ENCODE measurements around the gene PON2. TPM values are rescaled to one million over a fixed set of nuclear protein-coding genes. Genes with fewer than 3 reads are reported as not detected.

Gene PON2
- total RNA-seq, 1 experiment from 2014 or later: not detected

DNA sequence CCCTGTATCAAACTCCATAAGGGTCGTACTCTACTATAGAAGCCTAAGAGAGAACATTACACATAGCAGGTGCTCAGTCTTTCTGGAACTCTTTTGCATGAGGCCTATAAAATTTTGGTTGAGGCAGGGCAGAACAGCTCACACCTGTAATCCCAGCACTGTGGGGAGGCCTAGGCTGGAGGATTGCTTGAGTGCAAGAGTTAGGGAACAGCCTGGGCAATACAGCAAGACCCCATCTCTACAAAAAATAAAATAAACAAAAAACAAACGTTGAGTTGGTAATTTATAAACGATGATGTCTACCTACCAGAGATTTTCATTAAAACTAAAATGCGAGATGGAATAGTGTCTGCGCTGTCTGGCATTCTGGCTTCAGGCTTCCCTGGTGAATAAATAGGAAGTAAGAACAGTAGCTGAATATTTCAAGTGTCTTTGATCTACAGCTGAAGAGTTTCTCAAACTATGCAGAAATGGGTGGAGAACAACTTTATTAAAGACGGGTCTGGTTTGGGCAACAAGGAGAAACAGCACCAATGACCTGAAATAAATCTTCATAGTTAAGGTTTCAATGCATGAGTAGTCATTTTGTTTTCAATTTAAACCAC, 774 bp downstream of the PON2 start:
- no peak overlapping the region for H3K27ac ChIP-seq (ENCODE audit: low read length)
- no peaks in the 10 kb centered on the region for H3K79me2 ChIP-seq (ENCODE audit: low read length)
- no peaks in the 10 kb centered on the region for H3K9me2 ChIP-seq (replicated peaks; ENCODE audit: insufficient read depth, low read length)
- no peaks in the 10 kb centered on the region for H3K27me3 ChIP-seq (ENCODE audit: low read length)
- no peaks in the 10 kb centered on the region for H4K20me1 ChIP-seq (ENCODE audit: insufficient read depth, low read depth, low read length)
- no peak overlapping the region for H2AFZ ChIP-seq (ENCODE audit: low read length)
- H3K4me1 ChIP-seq (ENCODE audit: low read length): no peaks in the 10 kb centered on the region
- H3K9me3 ChIP-seq (ENCODE audit: low read length): no peaks in the 10 kb centered on the region
- no peaks in the 10 kb centered on the region for H3K36me3 ChIP-seq (ENCODE audit: insufficient read depth, low read length)
- DNase-seq: no peak
- H3K4me2 ChIP-seq (ENCODE audit: low read depth, low read length, poor library complexity, severe bottlenecking): no peak overlapping the region
- no peak overlapping the region for H3K9ac ChIP-seq (ENCODE audit: low read length)
- H3K4me3 ChIP-seq (ENCODE audit: low read length): no peak overlapping the region

DNA sequence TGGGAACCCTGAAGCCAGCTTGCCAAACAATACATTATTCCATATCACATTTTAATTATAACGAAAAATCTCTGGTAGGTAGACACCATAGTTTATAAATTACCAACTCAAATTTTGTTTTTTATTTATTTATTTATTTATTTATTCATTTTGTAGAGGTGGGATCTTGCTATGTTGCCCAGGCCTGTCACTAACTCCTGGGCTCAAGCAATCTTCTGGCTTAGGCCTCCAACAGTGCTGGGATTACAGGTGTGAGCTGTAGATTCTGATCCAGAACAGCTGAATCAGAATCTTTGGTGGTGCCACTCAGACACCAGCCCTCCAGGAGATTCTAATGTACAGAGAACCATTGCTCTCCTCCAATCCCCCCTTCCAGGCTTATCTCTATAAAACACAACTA, 1.7 kb downstream of the PON2 start:
- no peak overlapping the region for H3K9ac ChIP-seq (ENCODE audit: low read length)
- H3K27me3 ChIP-seq (ENCODE audit: low read length): no peaks in the 10 kb centered on the region
- no peaks in the 10 kb centered on the region for H3K4me1 ChIP-seq (ENCODE audit: low read length)
- no peaks in the 10 kb centered on the region for H3K9me2 ChIP-seq (replicated peaks; ENCODE audit: insufficient read depth, low read length)
- H3K9me3 ChIP-seq (ENCODE audit: low read length): no peaks in the 10 kb centered on the region
- no peaks in the 10 kb centered on the region for H3K36me3 ChIP-seq (ENCODE audit: insufficient read depth, low read length)
- H3K4me3 ChIP-seq (ENCODE audit: low read length): no peak overlapping the region
- no peak overlapping the region for H3K27ac ChIP-seq (ENCODE audit: low read length)
- H2AFZ ChIP-seq (ENCODE audit: low read length): no peak overlapping the region
- no peak overlapping the region for H3K4me2 ChIP-seq (ENCODE audit: low read depth, low read length, poor library complexity, severe bottlenecking)
- no peaks in the 10 kb centered on the region for H3K79me2 ChIP-seq (ENCODE audit: low read length)
- no peaks in the 10 kb centered on the region for H4K20me1 ChIP-seq (ENCODE audit: insufficient read depth, low read depth, low read length)
- DNase-seq: no peak

DNA sequence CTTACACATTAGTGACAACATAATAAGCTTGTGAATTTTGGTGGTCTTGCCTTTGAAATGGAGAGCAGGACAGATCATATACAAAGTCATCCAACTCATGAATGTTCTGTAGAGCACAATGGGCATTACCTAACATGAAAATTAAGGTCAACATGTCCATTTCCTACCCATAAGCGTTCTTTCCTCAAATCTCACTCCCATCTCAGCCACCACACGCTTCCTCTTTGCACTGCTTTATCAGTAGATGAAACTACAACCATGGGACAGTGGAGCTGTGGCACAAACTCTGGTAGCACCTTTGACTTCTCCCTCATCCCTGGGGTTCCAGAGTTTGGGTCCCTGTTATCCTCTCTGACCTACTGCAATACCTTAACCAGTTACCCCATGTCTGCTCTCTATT, 2.2 kb downstream of the PON2 start:
- no peak overlapping the region for H3K27ac ChIP-seq (ENCODE audit: low read length)
- no peaks in the 10 kb centered on the region for H3K36me3 ChIP-seq (ENCODE audit: insufficient read depth, low read length)
- H4K20me1 ChIP-seq (ENCODE audit: insufficient read depth, low read depth, low read length): no peaks in the 10 kb centered on the region
- H3K9me3 ChIP-seq (ENCODE audit: low read length): no peaks in the 10 kb centered on the region
- H3K4me1 ChIP-seq (ENCODE audit: low read length): no peaks in the 10 kb centered on the region
- H3K9me2 ChIP-seq (replicated peaks; ENCODE audit: insufficient read depth, low read length): no peaks in the 10 kb centered on the region
- H3K4me2 ChIP-seq (ENCODE audit: low read depth, low read length, poor library complexity, severe bottlenecking): no peak overlapping the region
- no peak overlapping the region for H3K4me3 ChIP-seq (ENCODE audit: low read length)
- H3K27me3 ChIP-seq (ENCODE audit: low read length): no peaks in the 10 kb centered on the region
- no peak overlapping the region for H3K9ac ChIP-seq (ENCODE audit: low read length)
- H2AFZ ChIP-seq (ENCODE audit: low read length): no peak overlapping the region
- no peaks in the 10 kb centered on the region for H3K79me2 ChIP-seq (ENCODE audit: low read length)
- DNase-seq: no peak

DNA sequence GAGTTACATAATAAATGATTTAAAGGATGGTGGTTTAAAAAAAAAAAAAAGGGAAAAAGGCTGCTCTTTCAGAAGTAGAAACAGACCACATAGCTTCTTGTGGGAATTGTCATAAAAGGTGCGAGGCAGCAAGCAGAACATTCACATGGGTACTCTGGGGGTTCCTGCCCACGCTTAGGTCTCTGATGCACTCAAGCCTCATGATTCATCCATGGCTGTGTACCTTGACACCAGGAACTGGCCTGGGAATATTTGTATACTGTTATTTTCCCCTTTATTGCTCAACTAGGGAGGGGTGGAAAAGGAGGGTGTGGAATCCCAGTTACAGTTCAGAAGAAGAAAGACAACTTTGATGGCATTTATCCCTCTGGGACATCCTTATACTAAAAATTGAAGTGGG, 4.0 kb downstream of the PON2 start:
- H3K9ac ChIP-seq (ENCODE audit: low read length): no peak overlapping the region
- no peak overlapping the region for H3K27ac ChIP-seq (ENCODE audit: low read length)
- no peaks in the 10 kb centered on the region for H3K79me2 ChIP-seq (ENCODE audit: low read length)
- H3K9me2 ChIP-seq (replicated peaks; ENCODE audit: insufficient read depth, low read length): no peaks in the 10 kb centered on the region
- H3K4me3 ChIP-seq (ENCODE audit: low read length): no peak overlapping the region
- H4K20me1 ChIP-seq (ENCODE audit: insufficient read depth, low read depth, low read length): no peaks in the 10 kb centered on the region
- no peaks in the 10 kb centered on the region for H3K36me3 ChIP-seq (ENCODE audit: insufficient read depth, low read length)
- no peaks in the 10 kb centered on the region for H3K27me3 ChIP-seq (ENCODE audit: low read length)
- no peaks in the 10 kb centered on the region for H3K4me1 ChIP-seq (ENCODE audit: low read length)
- H3K9me3 ChIP-seq (ENCODE audit: low read length): no peaks in the 10 kb centered on the region
- H3K4me2 ChIP-seq (ENCODE audit: low read depth, low read length, poor library complexity, severe bottlenecking): no peak overlapping the region
- no peak overlapping the region for H2AFZ ChIP-seq (ENCODE audit: low read length)
- no peak for DNase-seq

DNA sequence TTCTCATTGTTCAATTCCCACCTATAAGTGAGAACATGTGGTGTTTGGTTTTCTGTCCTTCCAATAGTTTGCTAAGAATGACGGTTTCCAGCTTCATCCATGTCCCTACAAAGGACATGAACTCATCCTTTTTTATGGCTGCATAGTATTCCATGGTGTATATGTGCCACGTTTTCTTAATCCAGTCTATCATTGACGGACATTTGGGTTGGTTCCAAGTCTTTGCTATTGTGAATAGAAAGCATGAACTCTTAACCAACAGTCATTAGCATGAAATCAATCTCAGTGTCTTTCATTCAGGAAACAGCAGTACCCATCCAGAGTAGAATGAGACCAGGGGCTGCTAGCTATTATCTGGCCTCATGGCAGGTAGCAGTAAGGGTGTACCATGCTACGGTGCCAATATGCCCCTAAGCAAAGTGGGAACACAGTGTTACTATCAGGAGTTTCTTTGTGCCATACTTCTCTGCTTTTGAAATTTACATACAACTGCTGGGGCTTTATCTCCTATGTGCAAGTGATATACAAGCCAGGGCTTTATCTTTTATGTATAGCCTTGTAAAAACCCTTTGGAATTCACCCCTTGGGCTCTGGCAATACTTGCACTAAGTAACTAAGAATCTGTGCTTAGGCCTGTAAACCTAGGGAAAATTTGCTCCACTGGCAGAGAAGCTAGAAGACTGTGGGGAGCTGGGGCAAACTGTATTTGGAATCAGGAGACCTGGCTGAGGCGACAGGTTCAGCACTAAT, 5.4 kb downstream of the PON2 start:
- Histone ChIP-seq H3K36me3 (ENCODE audit: insufficient read depth, low read length) (no peaks in the 10 kb centered on the region), H3K9me3 (ENCODE audit: low read length) (no peaks in the 10 kb centered on the region), H3K4me3 (ENCODE audit: low read length) (no peak overlapping the region), H3K9me2 (replicated peaks; ENCODE audit: insufficient read depth, low read length) (no peaks in the 10 kb centered on the region), H4K20me1 (ENCODE audit: insufficient read depth, low read depth, low read length) (no peaks in the 10 kb centered on the region), H2AFZ (ENCODE audit: low read length) (no peak overlapping the region), H3K27me3 (ENCODE audit: low read length) (no peaks in the 10 kb centered on the region), H3K79me2 (ENCODE audit: low read length) (no peaks in the 10 kb centered on the region), H3K4me1 (ENCODE audit: low read length) (no peaks in the 10 kb centered on the region), H3K9ac (ENCODE audit: low read length) (no peak overlapping the region), H3K4me2 (ENCODE audit: low read depth, low read length, poor library complexity, severe bottlenecking) (no peak overlapping the region), H3K27ac (ENCODE audit: low read length) (no peak overlapping the region)
- DNase-seq: no peak

DNA sequence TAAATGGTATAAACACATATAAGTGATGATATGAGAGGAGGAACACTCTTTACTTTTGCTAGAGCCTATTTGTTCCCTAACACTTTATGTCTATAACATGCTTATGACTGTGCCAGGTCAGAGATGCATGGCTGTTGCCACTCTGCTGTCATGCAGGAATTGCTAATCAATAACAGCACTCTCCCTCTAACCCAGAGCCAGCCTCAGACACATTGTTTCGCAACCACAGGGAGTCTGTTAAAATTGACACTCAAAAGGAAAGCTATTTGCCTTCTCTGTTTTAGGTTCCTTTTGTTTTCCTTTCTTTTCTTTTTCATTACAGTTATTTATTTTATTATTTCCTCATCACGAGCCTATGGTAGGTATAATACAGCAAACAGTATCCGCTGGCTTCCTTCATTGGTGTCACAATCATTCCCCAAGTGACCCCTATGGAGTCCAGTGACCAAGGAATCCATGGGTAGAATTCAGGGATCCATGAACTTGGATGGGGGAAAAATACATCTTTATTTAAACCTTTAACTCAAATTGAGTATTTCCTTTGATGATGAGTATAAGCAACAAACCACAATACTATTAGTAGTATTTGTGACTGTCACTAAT, 6.8 kb downstream of the PON2 start:
- no peaks in the 10 kb centered on the region for H3K79me2 ChIP-seq (ENCODE audit: low read length)
- no peaks in the 10 kb centered on the region for H4K20me1 ChIP-seq (ENCODE audit: insufficient read depth, low read depth, low read length)
- no peaks in the 10 kb centered on the region for H3K9me2 ChIP-seq (replicated peaks; ENCODE audit: insufficient read depth, low read length)

DNA sequence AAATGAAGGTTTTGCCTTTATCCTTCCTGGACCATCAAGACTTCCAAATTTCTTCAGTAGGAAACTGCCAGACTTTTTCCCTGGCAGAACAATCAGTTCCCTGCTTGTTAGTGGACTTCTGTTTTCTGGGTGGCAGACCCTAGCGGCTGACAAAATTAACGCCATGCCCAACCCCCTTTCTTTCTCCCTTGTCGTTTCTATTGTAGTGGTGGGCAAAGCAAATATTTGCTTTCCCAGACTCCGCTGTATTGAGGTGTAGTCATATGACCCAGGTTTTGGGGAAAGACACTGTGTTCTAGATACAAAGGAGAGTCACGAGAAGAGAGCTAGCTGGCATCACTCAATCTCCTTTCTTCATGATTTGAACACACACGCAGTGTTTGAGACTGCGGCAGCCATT, 7.7 kb downstream of the PON2 start:
- Histone ChIP-seq H3K4me3 (ENCODE audit: low read length) (no peak overlapping the region), H3K27ac (ENCODE audit: low read length) (no peak overlapping the region), H2AFZ (ENCODE audit: low read length) (no peak overlapping the region), H3K79me2 (ENCODE audit: low read length) (no peaks in the 10 kb centered on the region), H3K9ac (ENCODE audit: low read length) (no peak overlapping the region), H3K9me3 (ENCODE audit: low read length) (no peaks in the 10 kb centered on the region), H3K4me2 (ENCODE audit: low read depth, low read length, poor library complexity, severe bottlenecking) (no peak overlapping the region), H3K36me3 (ENCODE audit: insufficient read depth, low read length) (no peaks in the 10 kb centered on the region), H3K4me1 (ENCODE audit: low read length) (no peaks in the 10 kb centered on the region), H4K20me1 (ENCODE audit: insufficient read depth, low read depth, low read length) (no peaks in the 10 kb centered on the region), H3K27me3 (ENCODE audit: low read length) (no peaks in the 10 kb centered on the region), H3K9me2 (replicated peaks; ENCODE audit: insufficient read depth, low read length) (no peaks in the 10 kb centered on the region)
- no peak for DNase-seq

More for the DNA sequence above, 6.8 kb downstream of the PON2 start:
- Histone ChIP-seq H3K36me3 (ENCODE audit: insufficient read depth, low read length) (no peaks in the 10 kb centered on the region), H3K9me3 (ENCODE audit: low read length) (no peaks in the 10 kb centered on the region), H3K4me1 (ENCODE audit: low read length) (no peaks in the 10 kb centered on the region), H3K4me2 (ENCODE audit: low read depth, low read length, poor library complexity, severe bottlenecking) (no peak overlapping the region), H3K9ac (ENCODE audit: low read length) (no peak overlapping the region), H3K27ac (ENCODE audit: low read length) (no peak overlapping the region), H2AFZ (ENCODE audit: low read length) (no peak overlapping the region), H3K4me3 (ENCODE audit: low read length) (no peak overlapping the region), H3K27me3 (ENCODE audit: low read length) (no peaks in the 10 kb centered on the region)
- no peak for DNase-seq

DNA sequence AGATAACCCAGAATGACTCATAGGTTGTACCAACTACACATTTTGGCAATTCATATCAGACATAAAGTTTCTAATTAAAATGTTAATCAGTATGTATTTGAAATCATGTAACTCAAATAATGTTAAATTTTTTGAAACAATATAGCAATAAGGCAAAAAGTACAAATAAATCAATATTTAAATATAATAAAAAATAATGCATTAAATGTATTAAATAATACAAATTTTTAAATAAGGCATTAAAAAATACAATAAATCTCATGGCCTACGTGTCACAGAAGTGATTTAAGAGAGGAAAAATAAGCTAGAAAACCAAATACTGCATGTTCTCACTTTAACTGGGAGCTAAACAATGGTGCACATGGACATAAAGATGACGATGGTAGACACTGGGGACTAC, 9.1 kb downstream of the PON2 start:
- Histone ChIP-seq H3K4me2 (ENCODE audit: low read depth, low read length, poor library complexity, severe bottlenecking) (no peak overlapping the region), H3K9ac (ENCODE audit: low read length) (no peak overlapping the region), H3K79me2 (ENCODE audit: low read length) (no peaks in the 10 kb centered on the region), H3K9me3 (ENCODE audit: low read length) (no peaks in the 10 kb centered on the region), H3K9me2 (replicated peaks; ENCODE audit: insufficient read depth, low read length) (no peaks in the 10 kb centered on the region), H3K27me3 (ENCODE audit: low read length) (no peaks in the 10 kb centered on the region), H3K4me3 (ENCODE audit: low read length) (no peak overlapping the region), H3K4me1 (ENCODE audit: low read length) (no peaks in the 10 kb centered on the region), H2AFZ (ENCODE audit: low read length) (no peak overlapping the region), H3K36me3 (ENCODE audit: insufficient read depth, low read length) (no peaks in the 10 kb centered on the region), H3K27ac (ENCODE audit: low read length) (no peak overlapping the region), H4K20me1 (ENCODE audit: insufficient read depth, low read depth, low read length) (no peaks in the 10 kb centered on the region)
- no peak for DNase-seq
